Liver (tissue), 3 donors: ENCODE measurements around the gene UBE2D3.

Experiments used
- CTCF ChIP-seq: fragments of 150-350 bp; IDR thresholded peaks from 2 replicates; pipeline ENCODE4 v1.5.1; 2017; ENCODE audit warnings: improper control_type of control experiment, low read depth, low read length; ENCODE audit not compliant: missing input control
- EGR1 ChIP-seq, 2 donors: IDR thresholded peaks; 2 replicates each; pipeline ENCODE4 v1.6.1; 2016 to 2018; ENCODE audit warnings: antibody characterized with exemption in 2 of 2, low read depth in 2 of 2
- FOXA1 ChIP-seq: IDR thresholded peaks from 2 replicates; pipeline ENCODE4 v1.6.1; 2016; ENCODE audit warnings: antibody characterized with exemption
- RXRA ChIP-seq, 2 donors: IDR thresholded peaks; 2 replicates each; pipeline ENCODE4 v1.6.1; 2017 to 2018; ENCODE audit warnings: antibody characterized with exemption in 2 of 2, mild to moderate bottlenecking in 1 of 2
- TAF1 ChIP-seq: conservative IDR thresholded peaks from 2 replicates; pipeline ENCODE4 v1.6.1; 2016; ENCODE audit warnings: antibody characterized with exemption, mild to moderate bottlenecking
- YY1 ChIP-seq: IDR thresholded peaks from 2 replicates; pipeline ENCODE4 v1.6.1; 2016; ENCODE audit warnings: antibody characterized with exemption, mild to moderate bottlenecking
- donor health status: healthy.
- donor health status: healthy.

- no peak for TF ChIP-seq CTCF
- no peak for TF ChIP-seq FOXA1
- TF ChIP-seq TAF1: no peak
- TF ChIP-seq RXRA (IDR thresholded peaks at IDR 0.05): no peak
- no peak for TF ChIP-seq EGR1 (IDR thresholded peaks at IDR 0.05; ENCODE audit: low read depth in 2 of 2)
- no peak for TF ChIP-seq YY1
Observed at GRCh38 chr4:102871772-102872171, 44.4 kb upstream of the UBE2D3 start.
